ENCODE measurements around the gene BTBD3.

- TF ChIP-seq CTCF (IDR thresholded peaks at IDR 0.05) (no peak), ZFX (IDR thresholded peaks at IDR 0.05; ENCODE audit: borderline replicate concordance) (no peak)
Observed at GRCh38 chr20:11943778-11944177, 26.1 kb downstream of the BTBD3 start.

Data from 22Rv1 (cell line).